Measurements from ENCODE around the gene NSUN2. TPM values are rescaled to one million over a fixed set of nuclear protein-coding genes. Genes with fewer than 3 reads are reported as not detected.

NSUN2 gene
- total and polyA plus RNA-seq, 2 donors (not counting 3 experiments of a cell fraction or from before 2014, with no cell fraction given): 53.7 to 73.0 TPM

DNA sequence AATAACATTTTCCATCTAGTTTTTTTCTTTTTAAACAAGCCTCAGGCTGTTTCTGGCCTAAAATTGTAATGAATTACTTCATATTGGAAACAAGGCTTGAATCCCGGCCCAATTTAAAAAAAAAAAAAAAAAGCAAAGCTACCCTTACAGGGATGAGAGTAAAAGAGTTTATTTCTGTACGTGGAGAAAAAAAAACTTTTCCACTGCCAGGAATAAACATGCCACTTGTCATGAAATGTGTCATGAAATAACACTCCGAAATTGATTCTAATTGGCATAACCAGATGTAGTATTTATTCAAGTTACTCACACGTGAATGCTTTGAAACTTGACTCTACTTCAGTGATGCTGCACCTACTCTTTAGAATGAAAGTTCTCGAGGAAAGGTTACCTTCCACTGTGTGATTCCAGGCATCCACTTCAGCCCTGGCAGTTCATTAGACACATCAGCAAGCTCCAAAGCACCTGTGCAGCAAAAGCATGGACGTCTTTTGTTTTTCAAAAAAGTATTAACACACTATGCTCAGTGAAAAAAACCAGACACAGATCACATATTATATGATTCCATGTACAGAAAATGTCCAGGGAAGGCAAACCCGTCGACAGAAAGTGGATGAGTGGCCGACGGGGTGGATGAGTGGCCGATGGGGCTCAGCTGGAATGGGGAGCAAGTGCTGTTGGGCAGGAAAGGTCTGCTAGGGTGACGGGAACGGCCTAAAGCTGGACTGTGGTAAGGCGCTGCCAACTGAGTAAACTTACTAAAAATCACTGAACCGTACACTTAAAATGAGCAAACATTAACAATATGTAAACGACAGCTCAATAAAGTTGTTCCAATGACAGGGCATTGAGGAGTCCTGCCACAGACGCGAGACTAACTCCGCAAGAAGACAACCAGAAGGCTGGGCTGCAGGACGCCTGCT, 21.2 kb downstream of the NSUN2 start:
- FAIRE-seq (no peak), DNase-seq (ENCODE audit: low read depth, low spot score) (no peak)
- Histone ChIP-seq H3K4me1 (ENCODE audit: control insufficient read depth, extremely low read depth, insufficient read depth, low read length) (no peaks in the 10 kb centered on the region), H3K79me2 (ENCODE audit: control insufficient read depth, insufficient read depth, low read length) (peaks cover 43% of the 10 kb centered on the region), H3K9ac (replicated peaks; ENCODE audit: extremely low read depth, insufficient read depth, low read length) (no peak overlapping the region), H3K27ac (ENCODE audit: insufficient read depth, low read depth, low read length) (no peak overlapping the region), H2AFZ (ENCODE audit: low read depth, low read length) (no peak overlapping the region), H4K20me1 (replicated peaks; ENCODE audit: control insufficient read depth, extremely low read depth, insufficient read depth, low read length) (peaks cover 4% of the 10 kb centered on the region), H3K4me2 (ENCODE audit: insufficient read depth, low read length) (no peak overlapping the region), H3K36me3 (ENCODE audit: control insufficient read depth in 2 of 2, extremely low read depth in 1 of 2, insufficient read depth in 2 of 2, low read length in 2 of 2) (peaks cover 38 to 51% of the 10 kb centered on the region in 2 experiments), H3K9me3 (replicated peaks; ENCODE audit: control insufficient read depth, insufficient read depth, low read length) (no peaks in the 10 kb centered on the region), H3K9me1 (replicated peaks; ENCODE audit: control insufficient read depth, extremely low read depth, insufficient read depth, low read length) (no peaks in the 10 kb centered on the region), H3K27me3 (ENCODE audit: control insufficient read depth in 2 of 2, insufficient read depth in 2 of 2, low read length in 2 of 2) (no peaks in the 10 kb centered on the region), H3K4me3 (replicated peaks in 1 of 3; ENCODE audit: insufficient read depth in 1 of 3, low read depth in 1 of 3, low read length in 3 of 3) (no peak overlapping the region)
- dilution Hi-C loops (cut with MboI; ENCODE audit: extremely low pct_ligation_motif_present, low sequenced_read_pairs) (no loop called here), intact Hi-C loops (cut with micrococcal nuclease) (no loop called here)
- no peak for TF ChIP-seq FOS (IDR thresholded peaks at IDR 0.05; ENCODE audit: borderline replicate concordance, insufficient read depth, low read length)
- POLR2A ChIA-PET: interaction anchor here (1.6 kb wide), 1 partner anchor 22 kb away, joined by 3 read pairs; the partner anchor contains the start of gene SRD5A1
- CTCF ChIA-PET: interaction anchor here (0.8 kb wide), 1 partner anchor 9 kb away, joined by 3 read pairs; no protein-coding TSS in a partner anchor
- no TSS peak for BruUV-seq (replicated peaks)

DNA sequence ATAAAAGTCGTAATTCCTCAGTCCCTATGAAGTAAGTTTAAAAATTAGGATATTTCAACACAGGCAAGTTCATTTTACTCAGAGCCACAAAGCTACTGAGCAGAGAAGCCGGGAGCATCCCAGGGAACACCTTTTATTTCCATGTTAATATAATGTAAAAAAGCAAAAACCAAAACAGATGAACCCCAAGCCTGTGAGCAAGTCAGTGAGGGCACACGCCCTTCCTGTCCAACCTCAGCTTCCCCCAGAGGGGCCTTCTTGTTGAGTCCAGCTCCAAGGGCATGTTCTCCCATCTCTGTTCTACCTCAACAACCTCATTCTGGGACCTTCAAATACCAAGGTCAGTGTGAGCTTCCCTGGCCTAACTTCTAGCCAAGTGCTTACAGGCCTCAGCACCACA, 24.8 kb downstream of the NSUN2 start:
- no peak for DNase-seq (ENCODE audit: low read depth, low spot score)
- dilution Hi-C loops (cut with MboI; ENCODE audit: extremely low pct_ligation_motif_present, low sequenced_read_pairs): no loop called here
- POLR2A ChIA-PET: no interaction called here

More for the DNA sequence above, 24.8 kb downstream of the NSUN2 start:
- no peak for FAIRE-seq
- CTCF ChIA-PET: interaction anchor here (2.3 kb wide), 1 partner anchor 137 kb away, joined by 8 read pairs; no protein-coding TSS in a partner anchor
- intact Hi-C loops (cut with micrococcal nuclease): no loop called here
- no peak overlapping the region for H3K4me3 ChIP-seq (replicated peaks in 1 of 3; ENCODE audit: insufficient read depth in 1 of 3, low read depth in 1 of 3, low read length in 3 of 3)
- H3K9me1 ChIP-seq (replicated peaks; ENCODE audit: control insufficient read depth, extremely low read depth, insufficient read depth, low read length): no peaks in the 10 kb centered on the region
- BruUV-seq (replicated peaks): no TSS peak
- no peaks in the 10 kb centered on the region for H3K4me1 ChIP-seq (ENCODE audit: control insufficient read depth, extremely low read depth, insufficient read depth, low read length)
- no peaks in the 10 kb centered on the region for H3K27me3 ChIP-seq (ENCODE audit: control insufficient read depth in 2 of 2, insufficient read depth in 2 of 2, low read length in 2 of 2)
- H4K20me1 ChIP-seq (replicated peaks; ENCODE audit: control insufficient read depth, extremely low read depth, insufficient read depth, low read length): peaks cover 4% of the 10 kb centered on the region
- H3K9me3 ChIP-seq (replicated peaks; ENCODE audit: control insufficient read depth, insufficient read depth, low read length): no peaks in the 10 kb centered on the region
- no peak overlapping the region for H3K9ac ChIP-seq (replicated peaks; ENCODE audit: extremely low read depth, insufficient read depth, low read length)
- peaks cover 41 to 45% of the 10 kb centered on the region in 2 experiments for H3K36me3 ChIP-seq (ENCODE audit: control insufficient read depth in 2 of 2, extremely low read depth in 1 of 2, insufficient read depth in 2 of 2, low read length in 2 of 2)
- peaks cover 14% of the 10 kb centered on the region for H3K79me2 ChIP-seq (ENCODE audit: control insufficient read depth, insufficient read depth, low read length)
- no peak overlapping the region for H3K4me2 ChIP-seq (ENCODE audit: insufficient read depth, low read length)
- H2AFZ ChIP-seq (ENCODE audit: low read depth, low read length): no peak overlapping the region
- TF ChIP-seq, protein P1, sequence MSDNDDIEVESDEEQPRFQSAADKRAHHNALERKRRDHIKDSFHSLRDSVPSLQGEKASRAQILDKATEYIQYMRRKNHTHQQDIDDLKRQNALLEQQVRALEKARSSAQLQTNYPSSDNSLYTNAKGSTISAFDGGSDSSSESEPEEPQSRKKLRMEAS (IDR thresholded peaks at IDR 0.05; ENCODE audit: insufficient read depth, insufficient read length): no peak
- TF ChIP-seq POLR2AphosphoS5 (IDR thresholded peaks at IDR 0.05; ENCODE audit: insufficient read depth, low read depth, low read length) (no peak), JUN (IDR thresholded peaks at IDR 0.05; ENCODE audit: borderline replicate concordance, insufficient read depth, insufficient read length, low read depth) (no peak), EZH2 (IDR thresholded peaks at IDR 0.05; ENCODE audit: borderline replicate concordance, low read depth, low read length, severe bottlenecking) (no peak), GATA2 (IDR thresholded peaks at IDR 0.05; ENCODE audit: insufficient read depth, insufficient read length, low read depth, low read length) (no peak), POLR2A (IDR thresholded peaks at IDR 0.05; ENCODE audit: low read depth, low read length) (no peak), MYC (IDR thresholded peaks at IDR 0.05; ENCODE audit: low read depth, low read length) (no peak), FOS (IDR thresholded peaks at IDR 0.05; ENCODE audit: borderline replicate concordance, insufficient read depth, low read length) (no peak)
- TF ChIP-seq, protein P2, sequence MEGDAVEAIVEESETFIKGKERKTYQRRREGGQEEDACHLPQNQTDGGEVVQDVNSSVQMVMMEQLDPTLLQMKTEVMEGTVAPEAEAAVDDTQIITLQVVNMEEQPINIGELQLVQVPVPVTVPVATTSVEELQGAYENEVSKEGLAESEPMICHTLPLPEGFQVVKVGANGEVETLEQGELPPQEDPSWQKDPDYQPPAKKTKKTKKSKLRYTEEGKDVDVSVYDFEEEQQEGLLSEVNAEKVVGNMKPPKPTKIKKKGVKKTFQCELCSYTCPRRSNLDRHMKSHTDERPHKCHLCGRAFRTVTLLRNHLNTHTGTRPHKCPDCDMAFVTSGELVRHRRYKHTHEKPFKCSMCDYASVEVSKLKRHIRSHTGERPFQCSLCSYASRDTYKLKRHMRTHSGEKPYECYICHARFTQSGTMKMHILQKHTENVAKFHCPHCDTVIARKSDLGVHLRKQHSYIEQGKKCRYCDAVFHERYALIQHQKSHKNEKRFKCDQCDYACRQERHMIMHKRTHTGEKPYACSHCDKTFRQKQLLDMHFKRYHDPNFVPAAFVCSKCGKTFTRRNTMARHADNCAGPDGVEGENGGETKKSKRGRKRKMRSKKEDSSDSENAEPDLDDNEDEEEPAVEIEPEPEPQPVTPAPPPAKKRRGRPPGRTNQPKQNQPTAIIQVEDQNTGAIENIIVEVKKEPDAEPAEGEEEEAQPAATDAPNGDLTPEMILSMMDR (IDR thresholded peaks at IDR 0.05; ENCODE audit: extremely low read depth in 1 of 2, insufficient read depth in 1 of 2, low read depth in 1 of 2, low read length in 2 of 2): no peak
- no peak overlapping the region for H3K27ac ChIP-seq (ENCODE audit: insufficient read depth, low read depth, low read length)
